Measurements from ENCODE around the gene RND3.

- no peak for TF ChIP-seq POLR2A (IDR thresholded peaks at IDR 0.05)
- TF ChIP-seq, protein P1, sequence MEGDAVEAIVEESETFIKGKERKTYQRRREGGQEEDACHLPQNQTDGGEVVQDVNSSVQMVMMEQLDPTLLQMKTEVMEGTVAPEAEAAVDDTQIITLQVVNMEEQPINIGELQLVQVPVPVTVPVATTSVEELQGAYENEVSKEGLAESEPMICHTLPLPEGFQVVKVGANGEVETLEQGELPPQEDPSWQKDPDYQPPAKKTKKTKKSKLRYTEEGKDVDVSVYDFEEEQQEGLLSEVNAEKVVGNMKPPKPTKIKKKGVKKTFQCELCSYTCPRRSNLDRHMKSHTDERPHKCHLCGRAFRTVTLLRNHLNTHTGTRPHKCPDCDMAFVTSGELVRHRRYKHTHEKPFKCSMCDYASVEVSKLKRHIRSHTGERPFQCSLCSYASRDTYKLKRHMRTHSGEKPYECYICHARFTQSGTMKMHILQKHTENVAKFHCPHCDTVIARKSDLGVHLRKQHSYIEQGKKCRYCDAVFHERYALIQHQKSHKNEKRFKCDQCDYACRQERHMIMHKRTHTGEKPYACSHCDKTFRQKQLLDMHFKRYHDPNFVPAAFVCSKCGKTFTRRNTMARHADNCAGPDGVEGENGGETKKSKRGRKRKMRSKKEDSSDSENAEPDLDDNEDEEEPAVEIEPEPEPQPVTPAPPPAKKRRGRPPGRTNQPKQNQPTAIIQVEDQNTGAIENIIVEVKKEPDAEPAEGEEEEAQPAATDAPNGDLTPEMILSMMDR (IDR thresholded peaks at IDR 0.05) = no peak
Observed at GRCh38 chr2:150513647-150514046, 26.2 kb upstream of the RND3 start.
